ENCODE measurements around the gene APOA1. TPM values are rescaled to one million over a fixed set of nuclear protein-coding genes. Genes with fewer than 3 reads are reported as not detected.

APOA1 gene
- total and polyA plus RNA-seq, 2 donors (not counting 1 experiment from before 2014, with no cell fraction given) = 0.46 TPM; not detected in 1

DNA sequence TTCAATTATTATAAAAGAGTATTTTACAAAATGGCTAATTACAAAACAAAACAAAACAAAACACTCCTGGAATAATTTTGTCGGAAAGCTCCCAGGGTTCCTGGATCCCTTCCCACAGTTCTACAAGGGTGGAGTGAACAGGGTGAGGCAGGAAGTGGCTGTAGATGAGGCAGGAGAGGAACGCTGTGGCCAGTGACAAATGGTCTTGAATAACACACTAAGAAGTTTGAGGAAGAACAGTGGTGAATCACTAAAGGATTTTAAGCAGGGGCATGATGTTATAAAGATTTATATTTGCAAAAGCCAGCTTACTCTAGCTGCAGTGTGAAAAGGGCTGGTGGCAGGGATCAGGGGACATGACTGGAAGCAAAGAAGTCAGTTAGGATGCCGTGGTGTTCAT lies 33.8 kb upstream of the APOA1 start:
- H3K27ac Mint-ChIP-seq = no peak overlapping the region
- H3K4me2 ChIP-seq (replicated peaks; ENCODE audit: low read depth, low read length, poor library complexity, severe bottlenecking) = no peak overlapping the region
- ATAC-seq (ENCODE audit: low read depth) (no peak), DNase-seq (no peak)
- no peaks in the 10 kb centered on the region for H3K27me3 ChIP-seq (replicated peaks in 1 of 4; ENCODE audit: control extremely low read depth in 1 of 4, control insufficient read depth in 3 of 4, insufficient read depth in 4 of 4, low read length in 3 of 4)
- H3K9me3 ChIP-seq (ENCODE audit: control extremely low read depth in 1 of 3, control insufficient read depth in 2 of 3, insufficient read depth in 1 of 3, low read length in 2 of 3) = no peaks in the 10 kb centered on the region
- intact Hi-C loops (cut with micrococcal nuclease) = loop anchor here (10.0 kb wide), 1 partner anchor 76 kb away; the partner anchor contains the start of gene APOA5
- POLR2A ChIA-PET = no interaction called here
- CTCF ChIA-PET = interaction anchor here (2.7 kb wide), 1 partner anchor 235 kb away, joined by 16 read pairs; no protein-coding TSS in a partner anchor
- no peak overlapping the region for H3K4me3 ChIP-seq (ENCODE audit: control extremely low read depth in 1 of 5, extremely low read depth in 1 of 5, insufficient read depth in 1 of 5, low read depth in 2 of 5, low read length in 4 of 5)
- no peaks in the 10 kb centered on the region for H3K9me3 Mint-ChIP-seq (ENCODE audit: insufficient read depth)
- no peaks in the 10 kb centered on the region for H3K4me1 ChIP-seq (ENCODE audit: control insufficient read depth in 2 of 2, insufficient read depth in 2 of 2, low read length in 2 of 2)
- H2AFZ ChIP-seq (ENCODE audit: insufficient read depth, low read depth, low read length, poor library complexity, severe bottlenecking) = no peak overlapping the region
- H3K36me3 ChIP-seq (replicated peaks in 1 of 2; ENCODE audit: control extremely low read depth in 1 of 2, control insufficient read depth in 1 of 2, extremely low read depth in 1 of 2, insufficient read depth in 2 of 2, low read length in 1 of 2) = peaks cover 14 to 93% of the 10 kb centered on the region in 2 experiments
- H3K4me1 Mint-ChIP-seq = no peaks in the 10 kb centered on the region
- 70% methylated on average over 2 of the region's 3 CpGs for WGBS (ENCODE audit: insufficient coverage)
- TF ChIP-seq EZH2 (IDR thresholded peaks at IDR 0.05; ENCODE audit: borderline replicate concordance, insufficient read depth, low read depth, low read length, poor library complexity, severe bottlenecking) = no peak
- H3K4me3 Mint-ChIP-seq = no peak overlapping the region
- no peaks in the 10 kb centered on the region for H3K79me2 ChIP-seq (ENCODE audit: control insufficient read depth, insufficient read depth, low read length)
- H3K9ac ChIP-seq (ENCODE audit: low read length) = no peak overlapping the region
- no peaks in the 10 kb centered on the region for H4K20me1 ChIP-seq (ENCODE audit: control insufficient read depth, insufficient read depth, low read length, poor library complexity, severe bottlenecking)
- H3K27me3 Mint-ChIP-seq = no peaks in the 10 kb centered on the region
- H3K27ac ChIP-seq (ENCODE audit: low read length in 2 of 2) = no peak overlapping the region

DNA sequence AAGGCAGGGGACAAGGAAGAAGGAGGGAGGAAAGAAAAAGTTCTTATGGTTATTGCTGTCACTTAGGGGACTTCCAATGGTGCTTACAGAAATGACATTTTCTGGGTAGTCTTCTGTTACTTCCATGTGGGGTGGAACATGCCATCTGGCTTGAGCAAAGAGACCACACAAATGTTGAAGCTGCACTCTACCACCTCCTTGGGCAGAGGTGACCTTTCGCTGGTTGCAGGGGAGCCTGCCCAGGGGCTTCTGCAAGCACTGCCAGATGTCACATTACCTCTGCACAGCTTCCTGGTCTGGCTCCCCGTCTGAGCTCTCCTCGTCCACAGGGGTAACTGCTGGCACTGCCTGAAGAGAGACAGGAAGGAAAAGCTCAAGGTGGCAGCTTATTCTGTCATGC lies 32.6 kb upstream of the APOA1 start:
- Histone ChIP-seq H3K9ac (ENCODE audit: low read length) (no peak overlapping the region), H4K20me1 (ENCODE audit: control insufficient read depth, insufficient read depth, low read length, poor library complexity, severe bottlenecking) (no peaks in the 10 kb centered on the region), H3K79me2 (ENCODE audit: control insufficient read depth, insufficient read depth, low read length) (no peaks in the 10 kb centered on the region), H3K36me3 (replicated peaks in 1 of 2; ENCODE audit: control extremely low read depth in 1 of 2, control insufficient read depth in 1 of 2, extremely low read depth in 1 of 2, insufficient read depth in 2 of 2, low read length in 1 of 2) (peaks cover 14 to 96% of the 10 kb centered on the region in 2 experiments), H3K4me2 (replicated peaks; ENCODE audit: low read depth, low read length, poor library complexity, severe bottlenecking) (no peak overlapping the region), H2AFZ (ENCODE audit: insufficient read depth, low read depth, low read length, poor library complexity, severe bottlenecking) (no peak overlapping the region), H3K4me3 (ENCODE audit: control extremely low read depth in 1 of 5, extremely low read depth in 1 of 5, insufficient read depth in 1 of 5, low read depth in 2 of 5, low read length in 4 of 5) (no peak overlapping the region), H3K27me3 (replicated peaks in 1 of 4; ENCODE audit: control extremely low read depth in 1 of 4, control insufficient read depth in 3 of 4, insufficient read depth in 4 of 4, low read length in 3 of 4) (no peaks in the 10 kb centered on the region), H3K27ac (ENCODE audit: low read length in 2 of 2) (no peak overlapping the region), H3K9me3 (ENCODE audit: control extremely low read depth in 1 of 3, control insufficient read depth in 2 of 3, insufficient read depth in 1 of 3, low read length in 2 of 3) (no peaks in the 10 kb centered on the region), H3K4me1 (ENCODE audit: control insufficient read depth in 2 of 2, insufficient read depth in 2 of 2, low read length in 2 of 2) (no peaks in the 10 kb centered on the region)
- Mint-ChIP-seq H3K9me3 (ENCODE audit: insufficient read depth) (no peaks in the 10 kb centered on the region), H3K4me3 (no peak overlapping the region), H3K27me3 (no peaks in the 10 kb centered on the region), H3K4me1 (no peaks in the 10 kb centered on the region), H3K27ac (no peak overlapping the region)
- TF ChIP-seq, protein P1, sequence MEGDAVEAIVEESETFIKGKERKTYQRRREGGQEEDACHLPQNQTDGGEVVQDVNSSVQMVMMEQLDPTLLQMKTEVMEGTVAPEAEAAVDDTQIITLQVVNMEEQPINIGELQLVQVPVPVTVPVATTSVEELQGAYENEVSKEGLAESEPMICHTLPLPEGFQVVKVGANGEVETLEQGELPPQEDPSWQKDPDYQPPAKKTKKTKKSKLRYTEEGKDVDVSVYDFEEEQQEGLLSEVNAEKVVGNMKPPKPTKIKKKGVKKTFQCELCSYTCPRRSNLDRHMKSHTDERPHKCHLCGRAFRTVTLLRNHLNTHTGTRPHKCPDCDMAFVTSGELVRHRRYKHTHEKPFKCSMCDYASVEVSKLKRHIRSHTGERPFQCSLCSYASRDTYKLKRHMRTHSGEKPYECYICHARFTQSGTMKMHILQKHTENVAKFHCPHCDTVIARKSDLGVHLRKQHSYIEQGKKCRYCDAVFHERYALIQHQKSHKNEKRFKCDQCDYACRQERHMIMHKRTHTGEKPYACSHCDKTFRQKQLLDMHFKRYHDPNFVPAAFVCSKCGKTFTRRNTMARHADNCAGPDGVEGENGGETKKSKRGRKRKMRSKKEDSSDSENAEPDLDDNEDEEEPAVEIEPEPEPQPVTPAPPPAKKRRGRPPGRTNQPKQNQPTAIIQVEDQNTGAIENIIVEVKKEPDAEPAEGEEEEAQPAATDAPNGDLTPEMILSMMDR (IDR thresholded peaks at IDR 0.05) = no peak
- no peak for TF ChIP-seq EZH2 (IDR thresholded peaks at IDR 0.05; ENCODE audit: borderline replicate concordance, insufficient read depth, low read depth, low read length, poor library complexity, severe bottlenecking)
- WGBS (ENCODE audit: insufficient coverage) = 39% methylated on average over 2 of the region's 3 CpGs
- DNase-seq = no peak
- ATAC-seq (ENCODE audit: low read depth) = no peak
- intact Hi-C loops (cut with micrococcal nuclease) = loop anchor here (10.0 kb wide), 1 partner anchor 75 kb away; the partner anchor contains the start of gene APOA5
- POLR2A ChIA-PET = no interaction called here
- CTCF ChIA-PET = interaction anchor here (1.1 to 2.7 kb wide), 3 partner anchors 229 to 357 kb away, joined by 3 to 16 read pairs (median 3); no protein-coding TSS in a partner anchor
